Smooth muscle cell of the umbilical artery (primary cell): Measurements from ENCODE around the gene KLHDC3. TPM values are rescaled to one million over a fixed set of nuclear protein-coding genes. Genes with fewer than 3 reads are reported as not detected.

Experiments used
- total RNA-seq: library from RNA; depleted of rRNA; stranded (reverse); fragments of >200 nt; gene quantifications from 2 replicates; pipeline ENCODE4 v1.2.3, GENCODE V29; 2014

Gene KLHDC3, protein sequence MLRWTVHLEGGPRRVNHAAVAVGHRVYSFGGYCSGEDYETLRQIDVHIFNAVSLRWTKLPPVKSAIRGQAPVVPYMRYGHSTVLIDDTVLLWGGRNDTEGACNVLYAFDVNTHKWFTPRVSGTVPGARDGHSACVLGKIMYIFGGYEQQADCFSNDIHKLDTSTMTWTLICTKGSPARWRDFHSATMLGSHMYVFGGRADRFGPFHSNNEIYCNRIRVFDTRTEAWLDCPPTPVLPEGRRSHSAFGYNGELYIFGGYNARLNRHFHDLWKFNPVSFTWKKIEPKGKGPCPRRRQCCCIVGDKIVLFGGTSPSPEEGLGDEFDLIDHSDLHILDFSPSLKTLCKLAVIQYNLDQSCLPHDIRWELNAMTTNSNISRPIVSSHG
- total RNA-seq = 46.9 and 69.5 TPM in 2 replicates

DNA sequence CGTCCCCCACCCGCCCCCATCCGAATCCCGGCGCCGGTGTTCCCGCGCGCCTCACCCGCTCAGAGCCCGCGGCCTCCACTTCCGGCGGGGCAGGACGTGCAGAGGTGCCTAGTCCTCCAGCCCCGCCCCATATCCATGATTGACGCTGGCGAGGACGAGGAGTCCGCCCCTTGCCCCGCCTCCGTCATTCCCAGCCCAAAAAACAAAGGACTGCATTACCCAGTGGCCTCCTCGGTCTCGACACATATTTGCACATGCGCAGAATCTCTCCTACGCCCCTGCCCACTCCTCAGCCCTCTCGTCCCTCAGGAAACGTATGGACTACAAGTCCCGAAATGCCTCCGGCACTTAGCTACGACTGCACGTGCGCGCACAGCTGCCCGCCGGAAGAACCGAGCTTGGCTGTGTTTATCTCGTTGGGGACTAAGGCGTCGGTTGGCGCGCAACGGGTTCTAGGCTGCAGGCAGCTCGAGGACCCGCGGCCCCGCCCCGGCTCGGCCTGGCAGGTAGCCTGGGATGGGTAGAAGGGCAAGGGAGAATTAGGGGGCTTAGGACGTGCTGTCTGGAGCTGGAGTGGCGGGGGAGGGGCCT, at the start of gene KLHDC3, which contains the start of gene MEA1:
Gene KLHDC3 (plus strand): TSS at position 407 of the 591 bp plus-strand sequence. CDS start 2,944 bp downstream, outside the sequence.
Gene MEA1 (minus strand): TSS at position 104 of the 591 bp plus-strand sequence. CDS start 133 bp downstream, outside the sequence.

DNA sequence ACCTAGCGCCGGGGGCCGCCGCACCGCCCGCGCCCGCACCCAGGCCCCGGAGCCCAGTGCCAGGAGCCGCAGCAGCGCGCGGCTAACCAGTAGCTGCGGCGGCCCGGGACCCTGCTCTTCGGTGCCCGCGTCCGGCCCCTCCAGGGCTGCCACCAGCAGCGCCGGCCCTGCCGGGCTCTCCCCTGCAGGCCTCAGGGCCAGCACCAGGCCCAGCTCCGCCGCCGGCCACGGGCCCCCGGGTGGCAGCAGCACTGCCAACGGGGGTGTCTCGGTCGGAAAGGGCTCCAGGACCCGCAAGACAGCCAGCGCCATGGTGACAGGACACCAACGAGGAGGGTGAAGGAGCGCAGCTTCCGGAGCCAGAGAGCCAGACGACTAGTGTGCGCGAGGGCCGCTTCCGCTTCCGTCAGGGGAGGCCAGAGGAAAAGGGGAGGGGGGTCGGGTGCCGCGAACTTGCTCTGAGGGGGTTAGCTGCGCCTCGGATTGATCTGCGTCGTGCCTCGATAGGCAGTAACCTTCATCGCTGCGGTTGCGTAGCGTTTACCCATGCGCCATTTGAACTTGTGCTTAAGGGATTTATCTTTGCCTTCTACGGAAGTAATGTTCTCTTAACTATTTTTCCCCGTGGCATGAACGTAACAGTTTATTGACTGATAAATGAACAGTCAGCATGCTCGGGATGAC, 35.1 kb upstream of the KLHDC3 start, which contains the start of gene PEX6:
Gene PEX6 (minus strand): TSS at position 343 of the 684 bp plus-strand sequence. CDS start 31 bp downstream, at position 312.

DNA sequence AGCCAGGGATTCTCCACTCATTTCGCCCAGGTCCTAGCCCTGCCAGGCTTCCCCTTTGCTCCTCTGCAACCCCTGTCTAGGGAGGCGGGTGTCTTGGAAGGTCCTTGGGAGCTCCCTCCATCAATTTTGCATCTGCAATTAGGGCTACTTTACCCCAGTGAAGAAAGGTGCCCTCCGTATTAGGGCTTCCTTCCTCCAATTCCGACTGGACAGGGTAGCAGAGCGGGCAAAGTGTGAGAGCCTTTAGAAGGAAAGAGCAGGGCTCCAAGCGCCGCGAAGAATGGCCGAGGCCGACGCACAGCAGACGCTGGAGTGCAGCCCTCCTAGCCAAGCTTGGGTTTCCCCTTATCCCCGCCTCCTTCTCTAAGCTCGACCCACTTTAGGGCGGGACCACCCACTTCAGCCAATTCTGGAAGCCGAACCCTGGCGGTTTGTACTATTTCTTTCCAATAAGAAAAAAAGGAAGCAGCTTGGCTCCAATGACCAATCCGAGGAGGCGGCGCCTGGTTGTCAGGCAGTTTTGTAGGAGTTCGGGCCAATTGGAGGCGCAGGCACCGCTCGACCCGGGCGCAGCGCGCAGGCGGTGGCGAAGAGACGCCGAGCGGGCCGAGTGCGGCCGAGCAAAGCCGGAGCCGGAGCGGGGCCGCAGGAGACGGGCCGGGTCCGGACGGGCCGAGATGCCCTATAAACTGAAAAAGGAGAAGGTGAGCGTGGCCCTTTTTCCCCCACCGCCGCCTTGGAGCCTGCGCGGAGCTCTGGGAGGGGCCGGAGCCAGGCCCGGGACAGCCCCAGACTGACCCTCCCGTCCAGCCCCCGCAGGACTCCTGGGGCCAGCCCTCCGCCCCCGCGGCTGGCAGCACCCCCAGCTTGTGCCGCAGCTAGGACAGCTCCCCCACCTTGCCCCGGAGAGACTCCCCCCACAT, 29.8 kb upstream of the KLHDC3 start, which contains the start of gene PPP2R5D:
Gene PPP2R5D (plus strand): TSS at position 570 of the 923 bp plus-strand sequence. CDS start 108 bp downstream, at position 678.

DNA sequence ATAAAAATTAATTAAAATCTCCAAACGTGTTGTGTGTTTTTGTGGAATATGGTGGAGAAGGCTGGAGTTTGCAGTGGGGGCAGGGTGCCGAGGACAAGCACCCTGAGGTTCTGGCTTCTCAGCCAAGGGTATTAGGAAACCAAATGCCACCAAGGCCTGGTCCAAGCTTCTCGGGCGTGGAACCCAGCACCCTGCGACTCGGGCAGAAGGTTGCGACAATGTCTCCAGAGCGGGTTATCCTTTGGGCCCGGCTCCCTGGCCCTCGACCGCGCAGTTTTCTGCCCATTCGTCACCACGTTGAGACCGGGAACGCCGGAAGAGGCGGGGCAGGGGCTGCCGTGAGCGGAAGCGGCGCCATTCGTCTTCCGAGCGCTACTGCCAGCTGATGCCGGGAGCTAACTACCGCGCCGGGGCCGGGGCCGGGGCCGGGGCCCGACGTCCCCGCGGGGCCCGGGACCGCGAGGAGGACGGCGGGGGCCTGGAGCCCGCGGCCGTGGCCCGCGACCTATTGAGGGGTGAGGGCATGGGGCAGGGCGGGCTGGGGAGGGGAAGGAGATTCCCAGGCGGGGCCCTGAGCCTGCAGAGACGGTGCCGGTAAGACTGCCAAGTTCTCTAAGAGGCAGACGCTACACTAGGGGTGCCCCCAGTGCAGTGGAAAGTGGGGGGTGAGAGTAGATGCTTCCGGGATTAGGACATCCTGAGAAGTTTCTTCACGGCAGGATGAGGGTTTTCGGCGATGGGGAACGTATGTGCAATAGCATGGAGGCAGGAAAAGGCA, 7.4 kb downstream of the KLHDC3 start, which contains the start of gene RRP36:
Gene RRP36 (plus strand): TSS at position 354 of the 778 bp plus-strand sequence. CDS start 32 bp downstream, at position 386.

DNA sequence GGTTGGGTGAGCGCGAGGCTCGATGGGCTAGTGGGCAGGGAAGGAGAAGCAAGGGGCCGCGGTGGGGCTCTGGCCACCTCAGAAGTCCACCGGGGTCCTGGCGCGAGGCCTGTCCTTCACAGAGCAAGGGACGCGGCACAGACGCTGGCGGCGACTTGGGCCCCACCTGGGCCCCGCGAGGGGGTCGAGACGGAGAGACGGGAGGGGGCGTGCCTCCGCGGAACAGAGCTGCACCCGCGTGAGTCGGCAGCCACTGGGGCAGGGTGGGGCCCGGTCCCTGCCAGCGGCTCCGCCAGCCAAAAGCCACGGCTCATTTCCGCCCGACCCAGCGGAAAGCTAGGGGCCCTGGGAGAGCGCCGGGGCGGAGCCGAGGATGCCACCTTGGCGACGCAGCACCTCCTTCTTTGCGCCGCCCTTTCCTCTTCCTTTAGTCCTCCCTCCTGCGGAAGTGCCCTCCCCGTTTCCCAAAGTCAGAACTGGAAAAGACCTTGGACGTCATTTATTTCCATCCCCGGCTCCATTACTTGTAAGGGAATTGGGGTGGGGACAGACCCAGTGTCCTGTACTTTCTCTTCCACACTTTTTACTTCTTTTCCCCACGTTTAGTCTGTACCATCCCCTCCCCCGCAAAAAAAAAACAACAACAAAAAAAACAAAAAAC, 39.6 kb downstream of the KLHDC3 start, which contains the start of gene CUL7:
Gene CUL7 (minus strand): TSS at position 307 of the 661 bp plus-strand sequence. CDS start 1,063 bp downstream, outside the sequence.

DNA sequence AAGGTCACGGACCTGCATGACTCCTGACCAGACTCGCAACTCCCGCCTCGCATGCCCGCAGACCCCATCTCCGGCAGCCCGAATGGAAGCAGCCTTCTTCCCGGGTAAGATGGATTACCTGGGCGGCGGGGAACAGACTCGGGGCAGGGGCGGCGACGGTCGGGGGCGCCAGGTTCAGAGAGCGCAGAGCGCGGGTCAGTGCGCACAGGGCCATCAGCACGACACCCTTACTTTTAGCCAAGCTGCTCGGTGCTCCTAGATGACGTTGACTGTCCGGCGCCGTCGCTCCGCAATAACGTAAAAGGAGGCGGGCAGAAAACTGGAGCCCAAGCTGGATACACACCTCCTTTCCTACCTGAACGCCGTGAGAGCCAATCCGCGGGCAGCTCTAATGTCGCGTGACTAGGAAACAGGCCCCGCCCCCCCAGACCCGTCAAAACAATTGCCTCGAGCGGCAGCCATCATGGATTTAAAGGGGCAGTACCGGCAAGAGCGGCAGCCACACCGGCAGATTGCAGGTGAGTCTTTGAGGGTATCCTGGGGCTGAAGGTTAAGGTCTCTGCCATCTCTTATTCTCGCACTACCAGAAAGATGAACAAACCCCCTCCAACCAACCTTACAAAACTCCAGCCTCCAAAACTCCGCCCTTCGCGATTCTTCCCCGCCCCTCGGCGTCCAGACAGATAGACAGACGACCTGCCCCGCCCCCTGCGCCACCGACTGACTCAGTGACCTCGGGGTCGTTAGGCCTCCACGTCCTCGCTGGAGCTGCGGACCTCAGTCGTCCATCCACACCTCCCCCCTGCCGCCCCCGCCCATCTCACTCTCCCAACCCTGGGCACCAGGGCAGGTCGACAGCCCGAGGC, 45.4 kb downstream of the KLHDC3 start, which contains the start of the genes KLC4 and MRPL2:
Gene KLC4 (plus strand): TSS at position 464 of the 866 bp plus-strand sequence. CDS start 1,705 bp downstream, outside the sequence.
Gene MRPL2 (minus strand): TSS at position 267 of the 866 bp plus-strand sequence. CDS start 53 bp downstream, at position 214.

Other genes with a start within 250 kb of the KLHDC3 start
- gene BICRAL, start 232.2 kb upstream of the KLHDC3 start, total RNA-seq = 3.9 and 5.1 TPM in 2 replicates
- gene RPL7L1, start 134.6 kb upstream of the KLHDC3 start, total RNA-seq = 107 and 128 TPM in 2 replicates
- not detected in 2 replicates for gene PTCRA, start 98.2 kb upstream of the KLHDC3 start, total RNA-seq
- 58.5 and 60.9 TPM in 2 replicates for gene CNPY3, start 84.8 kb upstream of the KLHDC3 start, total RNA-seq
- 0.30 TPM in 1 of 2 replicates, not detected in the other for gene GNMT, start 53.5 kb upstream of the KLHDC3 start, total RNA-seq
- gene PEX6, start 35.1 kb upstream of the KLHDC3 start, total RNA-seq = 38.0 and 65.6 TPM in 2 replicates
- gene PPP2R5D, start 29.7 kb upstream of the KLHDC3 start, total RNA-seq = 19.6 and 33.6 TPM in 2 replicates
- 48.2 and 71.9 TPM in 2 replicates for gene MEA1, start 303 bp upstream of the KLHDC3 start, total RNA-seq
- gene RRP36, start 7.4 kb downstream of the KLHDC3 start, total RNA-seq = 81.1 and 91.1 TPM in 2 replicates
- 68.3 and 89.7 TPM in 2 replicates for gene CUL7, start 39.6 kb downstream of the KLHDC3 start, total RNA-seq
- 13.4 and 13.8 TPM in 2 replicates for gene MRPL2, start 45.2 kb downstream of the KLHDC3 start, total RNA-seq
- gene KLC4, start 45.4 kb downstream of the KLHDC3 start, total RNA-seq = 21.1 and 24.3 TPM in 2 replicates
- 257 and 544 TPM in 2 replicates for gene PTK7, start 62.1 kb downstream of the KLHDC3 start, total RNA-seq
- 22.6 and 28.9 TPM in 2 replicates for gene SRF, start 157.0 kb downstream of the KLHDC3 start, total RNA-seq
- 29.1 and 38.4 TPM in 2 replicates for gene CUL9, start 167.9 kb downstream of the KLHDC3 start, total RNA-seq
- 26.3 and 26.7 TPM in 2 replicates for gene DNPH1, start 215.2 kb downstream of the KLHDC3 start, total RNA-seq
- under 0.01 and 0.05 TPM in 2 replicates for gene TTBK1, start 229.2 kb downstream of the KLHDC3 start, total RNA-seq